ENCODE results near the gene KMT5C.

Gene KMT5C

DNA sequence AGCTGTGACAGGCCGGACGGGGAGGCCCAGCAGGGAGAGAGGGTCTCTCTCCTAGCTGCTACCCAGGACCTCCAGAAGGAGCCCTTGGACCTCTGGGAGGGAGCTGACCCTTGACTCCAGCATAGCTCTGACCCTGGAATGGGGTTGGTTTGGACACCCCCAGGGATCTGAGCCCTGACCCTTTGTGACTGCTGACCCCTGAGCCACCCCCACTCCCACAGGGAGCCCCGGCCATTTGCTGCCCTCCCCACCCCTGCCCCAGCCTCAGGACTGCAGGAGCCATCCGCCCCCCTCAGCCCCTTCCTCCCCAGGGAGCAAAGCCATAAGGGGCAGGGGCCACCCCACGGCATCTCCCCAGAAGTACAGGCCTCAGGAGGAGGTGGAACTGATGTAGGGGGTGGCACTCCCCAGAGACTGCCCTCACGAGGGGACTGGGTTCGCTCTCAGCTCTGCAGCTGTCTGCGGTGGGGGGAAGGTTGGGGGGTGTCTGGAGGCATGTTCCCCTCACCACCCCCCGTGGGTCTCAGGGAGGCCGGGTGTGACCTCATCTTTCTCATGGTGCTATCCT is 7.8 kb downstream of the KMT5C start:
- no peak for DNase-seq (ENCODE audit: low spot score)

DNA sequence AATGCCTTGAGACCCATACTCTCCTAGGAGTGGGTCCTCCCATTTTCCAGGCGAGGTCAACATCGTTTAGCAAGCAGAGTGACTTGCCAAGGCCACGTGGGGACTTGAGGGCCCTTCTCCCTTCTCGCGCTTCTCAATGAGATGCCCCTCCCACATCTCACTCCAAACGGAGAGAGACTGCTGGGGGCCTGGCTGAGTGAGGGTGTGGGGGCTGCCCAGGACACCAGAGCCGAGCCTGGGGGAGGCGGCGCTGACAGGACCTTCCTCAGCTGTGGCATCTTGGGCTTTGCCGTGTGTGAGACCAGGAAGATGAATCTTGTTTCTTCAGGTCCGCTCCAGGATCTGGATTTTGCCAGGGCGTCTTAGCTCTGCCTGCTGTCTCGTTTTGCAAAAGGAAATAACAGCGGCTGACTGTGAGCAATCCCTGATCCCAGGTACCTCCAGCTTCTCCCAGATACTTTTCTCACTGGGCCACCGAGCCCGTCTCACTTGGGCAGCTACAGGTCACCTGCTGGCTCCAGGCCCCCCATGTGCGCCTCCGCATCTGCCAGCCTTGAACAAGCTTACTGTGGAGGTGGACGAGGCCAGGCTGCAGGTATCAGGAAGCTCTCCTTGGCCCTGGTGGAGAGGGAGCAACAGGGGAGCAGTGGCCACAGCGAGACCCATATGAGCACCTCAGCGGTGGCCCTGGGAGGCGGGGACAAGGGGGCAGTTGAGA is 8.8 kb downstream of the KMT5C start:
- DNase-seq (ENCODE audit: low spot score), result no peak

DNA sequence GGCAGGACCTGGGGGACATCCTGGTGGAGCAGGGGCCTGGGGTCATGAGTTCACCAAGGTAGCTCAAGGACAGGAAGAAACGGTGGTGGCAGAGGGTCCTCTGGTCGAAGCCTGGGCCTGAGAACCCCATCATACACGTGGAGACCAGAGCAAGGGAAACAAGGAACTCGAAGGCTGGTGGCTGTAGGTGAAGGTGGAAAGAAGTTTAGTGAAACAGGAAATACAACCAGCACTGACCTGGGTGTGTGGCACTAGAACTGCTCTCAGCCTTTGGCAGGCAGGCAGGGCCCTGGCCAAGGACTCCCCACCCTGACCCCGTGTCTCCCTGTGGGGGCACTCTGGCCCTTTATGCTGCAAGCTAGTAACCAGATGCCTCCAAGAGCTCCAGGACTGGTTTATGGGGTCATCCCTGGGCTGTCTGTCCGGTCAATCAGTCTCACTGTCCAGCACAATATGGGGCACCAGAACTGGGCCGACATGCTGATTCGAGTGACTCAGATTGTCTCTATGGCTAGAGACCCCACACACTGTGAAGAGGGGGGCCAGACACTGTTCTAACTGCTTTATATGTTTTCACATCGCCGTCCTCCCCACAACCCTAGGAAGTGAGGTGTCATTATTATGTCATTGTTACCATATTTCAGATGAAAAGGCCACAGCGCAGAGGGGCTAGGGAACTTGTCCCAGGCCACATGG is 11.1 kb downstream of the KMT5C start:
- no peak for DNase-seq (ENCODE audit: low spot score)

DNA sequence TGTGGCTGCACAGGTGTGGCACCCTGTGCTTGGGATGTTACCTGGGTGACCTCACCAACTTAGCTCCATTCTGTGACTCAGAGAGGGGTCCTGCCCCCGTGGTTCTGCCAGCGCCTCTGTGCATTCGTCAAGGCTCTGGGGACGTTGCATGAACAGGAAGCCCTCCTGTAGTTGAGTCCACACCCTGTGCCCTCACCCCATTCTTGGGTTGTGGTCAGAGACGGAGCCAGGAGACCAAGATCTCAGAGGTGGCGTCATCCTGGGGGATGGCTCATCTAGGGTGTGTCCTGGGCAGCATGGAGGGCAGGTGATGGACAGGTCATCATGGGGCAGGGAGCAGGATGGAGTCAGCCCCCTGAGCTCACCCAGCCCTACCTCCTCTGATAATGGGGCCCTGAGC is 12.4 kb downstream of the KMT5C start:
- DNase-seq (ENCODE audit: low spot score), result no peak

DNA sequence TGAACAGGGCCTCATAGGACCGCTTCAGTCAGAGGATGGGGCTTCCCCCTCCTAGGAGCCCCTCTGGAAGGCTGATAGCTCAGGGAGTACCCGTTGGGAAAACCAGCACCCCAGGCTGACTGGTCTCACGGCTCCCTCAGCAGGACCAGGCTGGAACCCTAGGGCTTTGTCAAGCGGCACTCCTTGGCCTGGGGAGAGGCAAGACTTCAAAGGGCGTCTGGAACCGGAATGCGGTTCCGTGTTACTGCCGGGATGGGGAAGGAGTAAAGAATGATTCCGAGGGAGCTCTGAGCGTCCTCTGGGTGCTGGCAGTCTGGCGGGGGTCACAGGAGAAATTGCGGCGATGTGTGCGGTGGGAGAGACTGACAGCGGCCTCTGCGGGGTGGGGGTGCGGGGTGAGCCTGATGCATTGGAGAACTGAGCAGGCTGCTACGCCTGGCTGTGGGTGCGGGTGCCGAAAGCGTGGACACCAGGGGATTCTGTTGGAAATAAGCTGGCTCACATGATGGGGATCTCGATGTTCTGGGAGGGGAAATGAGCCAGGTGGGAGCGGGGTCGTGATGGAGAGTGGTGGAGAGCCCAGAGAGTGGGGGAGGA is 13.0 kb downstream of the KMT5C start:
- no peak for DNase-seq (ENCODE audit: low spot score)

DNA sequence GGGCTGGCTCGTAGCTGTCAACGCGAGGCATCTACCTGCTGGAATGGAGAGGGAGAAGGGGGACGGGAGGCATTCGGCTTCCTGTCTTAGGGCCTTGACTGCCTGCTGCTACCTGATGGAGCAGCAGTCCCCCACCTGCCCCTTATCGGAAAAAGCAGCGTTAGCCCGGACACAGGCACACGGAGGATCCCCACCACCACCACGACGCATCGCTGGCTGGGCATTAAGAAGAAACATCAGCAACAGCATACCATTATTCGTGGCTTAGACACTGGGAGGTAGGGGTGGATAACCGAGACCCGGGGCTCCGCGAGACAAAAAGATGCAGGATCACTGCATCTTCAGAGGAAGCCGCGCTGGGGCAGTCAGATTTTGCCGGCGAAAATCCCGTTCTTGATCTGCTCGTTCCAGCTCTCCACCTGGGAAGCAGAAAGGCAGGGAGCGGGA is 13.7 kb downstream of the KMT5C start:
- DNase-seq (ENCODE audit: low spot score), result no peak

DNA sequence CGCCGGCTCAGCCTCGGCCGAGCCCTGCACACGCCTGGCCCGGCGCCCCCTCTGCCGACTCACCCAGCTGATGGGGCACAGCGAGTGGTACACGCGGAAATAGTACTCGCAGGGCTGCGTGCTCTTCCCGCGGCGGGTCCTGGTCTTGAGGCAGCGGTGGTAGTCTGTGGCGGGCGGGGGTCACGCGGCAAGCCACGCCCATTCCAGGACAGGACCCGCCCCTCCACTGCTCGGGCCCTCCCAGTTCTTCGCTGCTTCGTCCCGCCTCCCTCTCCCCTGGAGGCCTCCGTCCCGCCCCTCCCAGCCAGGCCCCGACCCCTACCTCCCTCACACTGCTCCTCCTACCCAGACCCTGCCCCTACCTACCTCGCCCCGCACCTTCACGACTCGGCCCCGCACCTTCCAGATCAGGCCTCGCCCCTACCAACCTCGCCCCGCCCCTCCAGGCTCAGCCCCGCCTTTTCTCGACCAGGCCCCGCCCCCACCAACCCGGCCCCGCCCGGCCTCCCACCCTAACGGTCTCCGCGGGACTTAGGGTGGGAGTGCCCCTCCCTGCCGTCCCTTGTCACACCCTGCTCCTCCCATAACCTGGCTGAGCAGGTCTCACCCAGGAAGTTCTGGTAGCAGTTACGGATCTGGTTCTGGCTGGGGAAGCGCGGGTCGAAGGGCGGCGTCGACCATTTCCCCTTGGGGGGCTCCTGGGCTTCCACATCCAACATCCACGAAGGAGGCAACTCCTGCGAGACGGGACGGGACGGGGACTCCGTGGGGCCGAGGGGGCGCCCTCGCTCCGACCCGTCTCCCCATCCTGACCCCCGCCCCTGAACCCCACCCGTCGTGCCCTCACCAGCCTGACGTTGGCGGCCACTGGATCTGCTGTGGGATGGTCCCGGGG is 14.4 kb downstream of the KMT5C start:
- peak; percentile 90 for DNase-seq (ENCODE audit: low spot score)

DNA sequence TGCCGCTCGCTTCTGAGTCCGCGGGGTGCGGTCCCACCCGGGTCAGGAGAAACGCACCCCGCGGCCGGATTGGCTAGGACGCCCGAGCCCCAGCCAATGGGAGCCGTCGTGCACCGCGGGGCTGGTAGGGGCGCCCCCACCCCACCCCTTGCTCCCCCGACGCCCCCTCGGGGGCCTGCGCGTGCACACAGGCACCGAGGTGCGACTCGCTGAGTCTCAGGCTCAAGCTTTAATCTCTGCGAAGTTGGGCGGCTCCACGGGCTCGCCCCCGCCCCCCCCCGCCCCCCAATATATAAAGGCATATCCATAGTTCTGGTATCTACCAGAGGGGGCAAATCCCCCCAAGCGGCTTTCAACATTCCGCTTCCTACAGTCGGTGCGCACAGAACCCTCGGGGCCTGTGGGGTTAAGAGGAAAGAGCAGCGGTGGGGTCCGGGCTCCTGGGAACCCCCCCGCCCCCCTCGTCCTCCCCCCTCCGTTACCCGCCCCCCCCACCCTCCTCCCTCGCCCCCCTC is 15.1 kb downstream of the KMT5C start, which contains the start of gene COX6B2:
TSS of gene COX6B2 (minus strand) at position 22 of the 515 bp plus-strand sequence. CDS start 198 bp downstream, outside the sequence.
- DNase-seq (ENCODE audit: low spot score), result no peak

DNA sequence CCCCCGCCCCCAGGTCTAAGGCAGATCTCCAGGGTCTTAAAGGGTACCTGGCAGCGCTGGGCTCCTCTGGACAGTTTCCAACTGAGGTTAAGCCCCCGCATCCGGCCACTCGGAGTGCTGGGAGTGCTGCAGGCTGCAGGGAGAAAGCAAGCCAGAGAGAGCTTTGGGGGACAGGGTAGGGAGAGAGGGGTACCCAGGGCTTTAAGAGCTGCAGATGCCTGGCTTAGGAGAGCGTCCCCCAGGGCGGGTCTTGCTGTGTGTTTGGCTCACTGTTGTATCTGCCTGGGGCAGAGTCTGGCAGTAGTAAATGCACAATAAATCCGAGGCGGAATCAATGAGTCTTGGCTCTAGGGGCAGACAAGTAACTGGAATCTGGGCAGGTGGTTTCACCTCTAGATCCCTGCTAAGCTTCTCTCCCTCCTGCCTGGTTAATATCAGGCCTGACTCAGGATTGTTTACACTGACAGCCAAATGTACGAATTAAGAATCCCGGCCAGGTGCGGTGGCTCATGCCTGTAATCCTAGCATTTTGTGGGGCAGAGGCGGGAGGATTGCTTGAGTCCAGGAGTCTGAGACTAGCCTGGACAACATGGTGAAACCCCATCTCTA is 15.6 kb downstream of the KMT5C start:
- DNase-seq (ENCODE audit: low spot score), result no peak

DNA sequence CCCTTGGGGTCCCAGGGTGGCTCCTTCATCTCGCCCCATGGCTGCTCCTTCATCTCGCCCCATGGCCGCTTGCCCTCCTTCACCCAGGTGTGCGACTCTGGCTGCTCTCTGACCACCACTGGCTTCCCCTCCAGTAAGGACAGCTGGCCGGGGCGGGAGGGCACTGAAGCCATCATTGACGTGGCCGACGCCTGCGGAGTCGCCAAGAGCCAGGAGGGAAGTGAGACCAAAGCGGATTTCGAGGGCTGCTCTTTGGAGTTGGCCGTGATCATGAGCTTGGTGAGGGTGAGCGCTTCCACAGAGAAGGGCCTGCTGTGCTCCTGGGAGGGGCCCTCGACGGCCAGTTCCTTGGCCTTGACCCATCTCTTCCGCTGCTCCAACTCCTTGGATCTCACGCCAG is 18.8 kb downstream of the KMT5C start:
- DNase-seq (ENCODE audit: low spot score), result no peak

DNA sequence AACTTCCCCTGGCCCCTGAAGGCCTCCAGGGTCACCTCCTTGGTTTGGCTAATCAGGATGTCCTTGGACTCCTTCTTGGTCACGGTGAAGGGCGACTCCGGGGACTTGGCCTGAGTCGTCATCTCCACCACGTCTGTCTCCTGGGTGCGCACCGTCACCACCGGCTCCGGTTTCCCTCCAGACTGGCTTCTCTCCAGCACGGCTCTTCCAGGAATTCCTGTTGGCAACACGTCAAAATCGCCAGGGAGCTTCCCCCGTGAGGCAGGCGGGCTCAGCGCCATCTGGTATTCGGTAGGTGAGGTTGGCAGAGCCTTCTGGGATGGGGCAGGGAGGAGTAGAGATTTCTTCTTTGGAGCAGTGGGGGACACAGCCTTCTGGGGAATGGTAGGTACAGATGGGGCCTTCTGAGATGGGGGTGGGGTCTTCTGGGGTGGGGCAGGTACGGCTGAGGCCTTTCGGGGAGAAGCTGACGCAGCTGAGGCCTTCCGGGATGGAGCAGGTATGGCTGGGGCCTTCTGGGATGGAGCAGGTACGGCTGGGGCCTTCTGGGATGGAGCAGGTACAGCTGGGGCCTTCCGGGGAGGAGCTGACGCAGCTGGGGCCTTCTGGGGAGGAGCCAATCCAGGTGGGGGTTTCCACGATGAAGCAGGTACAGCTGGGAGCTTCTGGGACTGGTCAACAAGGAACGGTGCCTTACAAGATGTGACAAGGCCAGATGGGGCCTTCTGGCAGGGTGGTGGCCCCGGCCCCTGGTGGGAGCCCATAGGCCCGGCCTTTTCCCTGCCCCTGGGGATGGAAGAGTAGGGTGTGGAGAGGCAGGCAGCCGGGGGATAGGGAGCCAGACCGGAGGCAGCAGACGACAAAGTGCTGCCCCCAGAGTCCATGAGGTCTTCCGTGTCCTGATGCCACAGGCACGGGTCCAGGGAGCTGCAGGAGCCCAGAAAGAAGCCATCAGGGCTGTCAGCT is 19.6 kb downstream of the KMT5C start:
- DNase-seq (ENCODE audit: low spot score), result no peak

DNA sequence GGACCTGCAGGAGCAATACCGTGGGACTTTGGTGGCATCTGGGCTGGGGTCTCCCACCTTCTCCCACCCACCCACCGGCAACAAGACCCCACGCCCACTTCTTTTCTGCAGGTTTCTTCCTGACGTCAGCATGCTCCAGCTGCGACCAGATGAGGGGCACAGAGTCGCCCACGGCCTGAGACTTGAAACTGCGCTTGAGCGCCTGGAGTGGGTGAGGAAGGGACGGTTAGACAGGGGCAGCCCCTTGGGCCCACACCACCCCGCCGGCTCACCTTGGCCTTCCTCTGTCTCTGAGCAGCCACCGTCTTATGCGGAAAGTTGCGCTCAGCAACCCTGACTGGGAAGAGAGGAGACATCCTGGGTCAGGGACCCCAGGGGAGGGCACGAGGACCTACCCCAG is 21.2 kb downstream of the KMT5C start:
- DNase-seq (ENCODE audit: low spot score), result no peak

DNA sequence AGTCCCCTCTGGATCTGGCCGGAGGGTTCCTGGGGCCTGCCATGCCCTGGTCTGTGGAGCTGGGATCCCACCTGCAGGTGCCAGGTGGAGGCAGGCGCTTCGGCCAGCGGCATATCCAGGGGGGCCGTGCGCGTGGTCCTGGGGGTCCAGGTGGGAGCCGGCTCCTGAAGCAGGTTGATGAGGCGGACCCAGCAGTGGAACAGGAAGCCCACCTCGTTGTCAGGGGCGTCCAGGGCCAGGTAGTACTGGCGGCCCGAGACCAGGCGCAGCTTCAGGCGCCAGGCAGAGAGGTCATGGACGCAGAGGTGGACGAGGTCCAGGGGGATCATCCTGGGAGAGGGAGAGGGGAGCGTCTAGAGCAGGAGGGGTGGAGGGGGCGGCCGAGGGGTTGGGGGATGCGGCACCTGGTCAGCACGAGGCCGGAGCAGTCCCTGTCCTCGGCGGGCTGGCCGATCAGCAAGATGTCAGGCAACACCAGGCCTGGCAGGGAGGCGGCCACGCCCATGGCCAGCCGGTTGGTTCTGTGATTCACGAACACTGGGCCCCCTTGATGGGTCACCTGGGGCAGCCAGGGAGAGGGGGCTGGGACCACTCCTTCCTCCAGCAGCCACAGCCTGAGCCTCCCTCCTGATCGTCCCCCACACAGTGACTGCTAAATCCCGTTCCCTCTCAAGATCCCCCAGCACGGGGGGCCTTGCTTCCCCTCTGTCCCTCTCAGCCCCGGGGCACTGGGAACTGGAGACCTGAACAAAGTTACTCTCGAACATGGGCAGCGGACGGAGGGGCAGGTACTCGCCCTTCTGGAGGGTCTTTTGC is 22.7 kb downstream of the KMT5C start:
- DNase-seq (ENCODE audit: low spot score), result no peak

DNA sequence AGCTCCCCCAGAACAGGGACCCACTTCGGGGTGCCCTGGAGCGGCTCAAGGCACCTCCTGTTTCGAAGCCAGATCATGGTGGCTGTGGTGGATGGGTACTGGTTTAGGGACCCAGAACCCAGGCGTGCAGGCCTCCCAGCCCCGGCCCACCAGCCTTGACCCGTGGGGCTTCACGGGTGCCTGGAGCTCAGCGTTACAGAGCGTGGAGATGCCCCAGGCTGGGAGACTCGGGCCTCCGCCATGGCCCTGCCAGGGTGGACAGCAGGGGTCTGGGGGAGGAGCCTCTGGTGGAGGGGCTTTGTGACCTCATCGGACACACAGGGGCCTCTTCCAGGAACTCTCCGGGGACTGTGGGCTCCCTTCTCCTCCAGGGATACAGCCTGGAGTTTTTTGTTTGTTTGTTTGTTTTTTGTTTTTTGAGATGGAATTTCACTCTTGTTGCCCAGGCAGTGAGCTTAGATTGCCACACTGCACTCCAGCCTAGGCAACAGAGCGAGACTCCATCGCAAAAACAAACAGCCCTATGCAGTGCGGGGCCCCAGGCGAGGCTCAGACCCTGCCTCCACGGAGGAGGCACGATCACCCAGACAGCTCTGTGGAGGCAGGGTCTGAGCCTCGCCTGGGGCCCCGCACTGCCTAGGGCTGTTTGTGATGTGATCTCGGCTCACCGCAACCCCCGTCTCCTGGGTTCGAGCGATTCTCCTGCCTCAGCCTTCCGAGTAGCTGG is 23.5 kb downstream of the KMT5C start, which contains the start of gene GARIN5B:
TSS of gene GARIN5B (minus strand) at position 271 of the 727 bp plus-strand sequence. CDS start at position 77, 194 bp downstream.
- DNase-seq (ENCODE audit: low spot score), result no peak

DNA sequence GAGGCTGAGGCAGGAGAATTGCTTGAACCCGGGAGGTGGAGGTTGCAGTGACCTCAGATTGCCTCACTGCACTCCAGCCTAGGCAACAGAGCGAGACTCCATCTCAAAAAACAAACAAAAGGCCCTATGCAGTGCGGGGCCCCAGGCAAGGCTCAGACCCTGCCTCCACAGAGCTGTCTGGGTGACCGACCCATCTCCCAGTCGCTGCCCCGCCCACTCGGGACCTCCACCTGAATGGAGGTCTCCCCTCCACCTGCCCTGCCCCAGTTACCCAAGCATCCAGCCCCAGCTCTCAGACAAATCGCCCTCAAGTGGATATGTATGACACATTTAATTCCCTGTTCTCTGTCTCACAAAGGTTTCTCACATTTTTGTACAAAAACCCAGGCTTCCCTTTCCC is 25.6 kb downstream of the KMT5C start:
- DNase-seq (ENCODE audit: low spot score), result no peak

DNA sequence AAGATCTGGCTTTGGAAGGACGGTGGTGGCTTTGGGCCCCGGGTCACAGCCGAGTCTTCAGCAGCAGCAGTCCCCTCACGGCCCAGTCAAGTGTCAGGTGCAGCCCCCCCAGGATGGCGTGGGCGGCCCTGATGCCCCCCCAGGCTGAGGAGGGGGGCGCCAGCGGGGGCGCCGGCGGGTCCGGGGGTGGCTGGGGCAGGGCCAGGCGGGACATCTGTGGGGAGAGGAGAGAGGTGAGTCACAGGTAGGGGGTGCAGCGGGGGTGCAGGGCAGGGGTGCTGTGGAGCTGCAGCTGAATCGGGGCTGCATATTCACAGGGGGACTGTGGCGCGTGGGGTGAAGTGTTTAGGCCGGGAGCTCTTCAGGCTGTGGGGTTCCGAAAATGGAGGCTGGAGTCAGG is 26.3 kb downstream of the KMT5C start:
- DNase-seq (ENCODE audit: low spot score), result no peak

DNA sequence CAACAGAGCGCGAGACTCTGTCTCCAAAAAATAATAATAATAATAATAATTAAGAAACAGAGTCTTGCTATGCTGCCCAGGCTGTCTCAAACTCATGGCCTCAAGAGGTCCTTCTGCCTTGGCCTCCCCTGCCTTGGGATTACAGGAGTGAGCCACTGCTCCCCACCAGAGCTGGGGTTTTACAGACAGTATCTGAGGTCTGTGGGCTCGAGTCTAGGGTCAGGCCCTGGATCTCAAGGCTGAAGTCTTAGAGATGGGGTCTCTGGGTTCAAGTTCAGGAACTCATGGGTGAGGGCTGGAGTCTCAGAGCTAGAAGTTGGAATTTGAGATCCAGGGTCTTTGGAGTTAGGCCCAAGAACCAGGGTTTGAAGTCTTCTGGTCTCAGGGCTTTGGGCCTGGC is 27.1 kb downstream of the KMT5C start:
- DNase-seq (ENCODE audit: low spot score), result no peak

DNA sequence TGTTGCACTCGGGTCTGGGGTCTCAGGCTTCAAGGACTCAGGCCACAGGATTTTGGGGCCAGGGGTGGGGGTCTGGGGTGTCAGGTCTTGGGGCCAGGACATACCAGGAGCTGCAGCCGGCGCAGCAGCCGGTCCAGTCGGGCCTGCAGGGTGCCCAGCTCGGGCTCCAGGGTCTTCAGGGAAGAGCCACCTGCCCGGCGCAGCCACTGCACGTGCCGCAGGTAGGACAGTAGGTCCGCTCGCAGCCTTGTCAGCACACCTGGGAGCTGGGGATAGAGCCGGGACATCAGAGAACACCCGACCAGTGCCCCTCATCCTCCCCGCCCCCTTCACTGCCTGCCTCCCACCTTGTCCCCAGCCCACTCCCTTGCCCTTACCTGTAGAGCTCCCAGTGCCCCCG is 28.4 kb downstream of the KMT5C start:
- no peak for DNase-seq (ENCODE audit: low spot score)

Data from AG08396 (cell line).